ENCODE results near the gene RBMX.

- no peak for TF ChIP-seq POLR2AphosphoS5 (IDR thresholded peaks at IDR 0.05)
- TF ChIP-seq, protein P1, sequence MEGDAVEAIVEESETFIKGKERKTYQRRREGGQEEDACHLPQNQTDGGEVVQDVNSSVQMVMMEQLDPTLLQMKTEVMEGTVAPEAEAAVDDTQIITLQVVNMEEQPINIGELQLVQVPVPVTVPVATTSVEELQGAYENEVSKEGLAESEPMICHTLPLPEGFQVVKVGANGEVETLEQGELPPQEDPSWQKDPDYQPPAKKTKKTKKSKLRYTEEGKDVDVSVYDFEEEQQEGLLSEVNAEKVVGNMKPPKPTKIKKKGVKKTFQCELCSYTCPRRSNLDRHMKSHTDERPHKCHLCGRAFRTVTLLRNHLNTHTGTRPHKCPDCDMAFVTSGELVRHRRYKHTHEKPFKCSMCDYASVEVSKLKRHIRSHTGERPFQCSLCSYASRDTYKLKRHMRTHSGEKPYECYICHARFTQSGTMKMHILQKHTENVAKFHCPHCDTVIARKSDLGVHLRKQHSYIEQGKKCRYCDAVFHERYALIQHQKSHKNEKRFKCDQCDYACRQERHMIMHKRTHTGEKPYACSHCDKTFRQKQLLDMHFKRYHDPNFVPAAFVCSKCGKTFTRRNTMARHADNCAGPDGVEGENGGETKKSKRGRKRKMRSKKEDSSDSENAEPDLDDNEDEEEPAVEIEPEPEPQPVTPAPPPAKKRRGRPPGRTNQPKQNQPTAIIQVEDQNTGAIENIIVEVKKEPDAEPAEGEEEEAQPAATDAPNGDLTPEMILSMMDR (IDR thresholded peaks at IDR 0.05) = no peak
These were observed 22.3 kb downstream of the RBMX start for GRCh38 chrX:136858007-136858756.
